ENCODE results near the gene SIGLEC12.

Gene SIGLEC12

DNA sequence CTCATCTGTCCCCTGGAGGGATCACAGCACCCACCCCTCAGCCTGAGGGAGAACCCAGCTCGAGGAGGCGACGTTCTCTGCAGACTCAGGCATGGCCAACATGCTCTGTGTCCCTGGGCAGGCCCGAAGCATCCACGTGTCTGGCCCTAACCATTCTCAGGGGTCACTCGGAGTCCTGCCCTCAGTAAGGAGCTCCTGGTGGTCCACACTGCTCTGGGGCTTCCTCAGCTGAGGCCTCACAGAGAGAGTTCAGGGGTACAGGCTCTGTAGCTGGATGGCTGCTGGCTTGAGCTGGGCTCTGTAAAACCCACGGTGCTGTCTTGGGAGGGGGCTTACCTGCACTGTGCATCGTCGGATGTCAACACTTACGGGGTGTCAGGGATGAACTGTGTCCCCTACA lies 38.9 kb downstream of the SIGLEC12 start:
- H3K4me1 ChIP-seq (ENCODE audit: insufficient read depth, low read length, severe bottlenecking) = peaks cover 4% of the 10 kb centered on the region
- H3F3A ChIP-seq (ENCODE audit: insufficient read depth, low read length) = no peaks in the 10 kb centered on the region
- H3K27me3 ChIP-seq (ENCODE audit: insufficient read depth, low read length) = no peaks in the 10 kb centered on the region

DNA sequence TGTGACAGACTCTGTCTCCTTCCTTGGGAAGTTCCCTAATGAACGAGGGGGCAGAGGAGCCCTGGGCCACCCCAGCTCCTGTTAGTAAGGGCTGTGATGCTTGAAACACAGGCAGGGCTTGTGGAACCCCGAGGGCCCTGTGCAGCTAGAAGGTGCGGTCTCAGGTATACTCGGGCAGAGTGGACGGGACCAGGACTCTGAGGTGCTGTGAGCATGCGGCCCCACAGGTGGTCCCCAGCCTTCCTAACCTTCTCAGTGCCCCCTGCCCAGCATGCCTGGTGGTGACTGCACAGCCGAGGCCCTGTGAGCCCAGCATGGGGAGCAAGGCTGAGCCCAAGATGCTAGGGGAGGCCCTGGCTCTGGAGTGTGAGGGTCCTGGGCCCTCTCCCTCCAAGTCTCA lies 39.3 kb downstream of the SIGLEC12 start:
- no peaks in the 10 kb centered on the region for H3K27me3 ChIP-seq (ENCODE audit: insufficient read depth, low read length)
- H3F3A ChIP-seq (ENCODE audit: insufficient read depth, low read length) = no peaks in the 10 kb centered on the region
- no peaks in the 10 kb centered on the region for H4K20me1 ChIP-seq (ENCODE audit: insufficient read depth, low read length)
- H3K9me3 ChIP-seq (ENCODE audit: low read length) = no peaks in the 10 kb centered on the region
- no peaks in the 10 kb centered on the region for H3K9me2 ChIP-seq (ENCODE audit: low read depth, low read length)
- no peak overlapping the region for H2AFZ ChIP-seq (ENCODE audit: low read length)
- no peak overlapping the region for H3K27ac ChIP-seq (ENCODE audit: low read depth, low read length, poor library complexity, severe bottlenecking)
- no peaks in the 10 kb centered on the region for H3K36me3 ChIP-seq (ENCODE audit: insufficient read depth, low read length)
- no peak for TF ChIP-seq EZH2 (IDR thresholded peaks at IDR 0.05; ENCODE audit: borderline replicate concordance, low read length)
- TF ChIP-seq, protein P1, sequence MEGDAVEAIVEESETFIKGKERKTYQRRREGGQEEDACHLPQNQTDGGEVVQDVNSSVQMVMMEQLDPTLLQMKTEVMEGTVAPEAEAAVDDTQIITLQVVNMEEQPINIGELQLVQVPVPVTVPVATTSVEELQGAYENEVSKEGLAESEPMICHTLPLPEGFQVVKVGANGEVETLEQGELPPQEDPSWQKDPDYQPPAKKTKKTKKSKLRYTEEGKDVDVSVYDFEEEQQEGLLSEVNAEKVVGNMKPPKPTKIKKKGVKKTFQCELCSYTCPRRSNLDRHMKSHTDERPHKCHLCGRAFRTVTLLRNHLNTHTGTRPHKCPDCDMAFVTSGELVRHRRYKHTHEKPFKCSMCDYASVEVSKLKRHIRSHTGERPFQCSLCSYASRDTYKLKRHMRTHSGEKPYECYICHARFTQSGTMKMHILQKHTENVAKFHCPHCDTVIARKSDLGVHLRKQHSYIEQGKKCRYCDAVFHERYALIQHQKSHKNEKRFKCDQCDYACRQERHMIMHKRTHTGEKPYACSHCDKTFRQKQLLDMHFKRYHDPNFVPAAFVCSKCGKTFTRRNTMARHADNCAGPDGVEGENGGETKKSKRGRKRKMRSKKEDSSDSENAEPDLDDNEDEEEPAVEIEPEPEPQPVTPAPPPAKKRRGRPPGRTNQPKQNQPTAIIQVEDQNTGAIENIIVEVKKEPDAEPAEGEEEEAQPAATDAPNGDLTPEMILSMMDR (IDR thresholded peaks at IDR 0.05; ENCODE audit: low read length) = no peak
- peaks cover 4% of the 10 kb centered on the region for H3K4me1 ChIP-seq (ENCODE audit: insufficient read depth, low read length, severe bottlenecking)
- no peak overlapping the region for H3K4me2 ChIP-seq (ENCODE audit: low read length)
- H3K79me2 ChIP-seq (ENCODE audit: insufficient read depth, low read length) = no peaks in the 10 kb centered on the region
- no peak overlapping the region for H3K4me3 ChIP-seq (ENCODE audit: low read depth, low read length, poor library complexity, severe bottlenecking)
- H3K9ac ChIP-seq (ENCODE audit: low read length) = no peak overlapping the region

More for the DNA sequence above, 38.9 kb downstream of the SIGLEC12 start:
- Histone ChIP-seq H3K9me3 (ENCODE audit: low read length) (no peaks in the 10 kb centered on the region), H3K9ac (ENCODE audit: low read length) (no peak overlapping the region), H3K27ac (ENCODE audit: low read depth, low read length, poor library complexity, severe bottlenecking) (no peak overlapping the region), H3K4me2 (ENCODE audit: low read length) (no peak overlapping the region), H3K36me3 (ENCODE audit: insufficient read depth, low read length) (no peaks in the 10 kb centered on the region), H3K79me2 (ENCODE audit: insufficient read depth, low read length) (no peaks in the 10 kb centered on the region), H2AFZ (ENCODE audit: low read length) (no peak overlapping the region), H3K9me2 (ENCODE audit: low read depth, low read length) (no peaks in the 10 kb centered on the region), H3K4me3 (ENCODE audit: low read depth, low read length, poor library complexity, severe bottlenecking) (no peak overlapping the region), H4K20me1 (ENCODE audit: insufficient read depth, low read length) (no peaks in the 10 kb centered on the region)
- TF ChIP-seq, protein P1 (IDR thresholded peaks at IDR 0.05; ENCODE audit: low read length) = no peak
- no peak for TF ChIP-seq EZH2 (IDR thresholded peaks at IDR 0.05; ENCODE audit: borderline replicate concordance, low read length)

DNA sequence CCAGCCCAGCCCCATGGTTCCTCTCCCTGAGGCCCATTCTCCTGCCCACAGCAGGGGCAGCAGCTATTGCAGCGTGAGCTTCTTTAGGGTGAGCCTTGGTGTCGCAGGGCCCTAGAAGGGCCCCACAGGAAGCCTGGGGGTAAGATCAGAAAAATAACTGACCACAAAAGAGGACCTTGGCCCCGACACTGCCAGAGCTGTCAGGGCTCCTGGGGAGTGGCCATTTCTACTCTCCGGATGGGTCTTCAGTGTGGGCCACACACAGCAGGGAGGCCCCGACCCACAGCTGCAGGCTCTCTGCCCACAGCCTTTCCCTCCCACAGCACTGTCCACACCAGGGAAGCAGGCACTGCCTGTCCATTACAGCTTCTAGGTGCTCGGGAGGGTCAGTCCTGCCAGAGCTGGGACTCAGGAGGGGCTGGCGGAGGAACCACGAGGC lies 39.9 kb downstream of the SIGLEC12 start:
- no peak for TF ChIP-seq EZH2 (IDR thresholded peaks at IDR 0.05; ENCODE audit: borderline replicate concordance, low read length)
- TF ChIP-seq, protein P1 (IDR thresholded peaks at IDR 0.05; ENCODE audit: low read length) = no peak
- no peak overlapping the region for H3K27ac ChIP-seq (ENCODE audit: low read depth, low read length, poor library complexity, severe bottlenecking)
- no peak overlapping the region for H3K9ac ChIP-seq (ENCODE audit: low read length)
- no peak overlapping the region for H3K4me2 ChIP-seq (ENCODE audit: low read length)
- H2AFZ ChIP-seq (ENCODE audit: low read length) = no peak overlapping the region
- H4K20me1 ChIP-seq (ENCODE audit: insufficient read depth, low read length) = no peaks in the 10 kb centered on the region
- H3K9me3 ChIP-seq (ENCODE audit: low read length) = no peaks in the 10 kb centered on the region
- no peaks in the 10 kb centered on the region for H3F3A ChIP-seq (ENCODE audit: insufficient read depth, low read length)
- H3K27me3 ChIP-seq (ENCODE audit: insufficient read depth, low read length) = no peaks in the 10 kb centered on the region
- H3K9me2 ChIP-seq (ENCODE audit: low read depth, low read length) = no peaks in the 10 kb centered on the region
- H3K4me3 ChIP-seq (ENCODE audit: low read depth, low read length, poor library complexity, severe bottlenecking) = no peak overlapping the region
- no peaks in the 10 kb centered on the region for H3K79me2 ChIP-seq (ENCODE audit: insufficient read depth, low read length)
- peaks cover 4% of the 10 kb centered on the region for H3K4me1 ChIP-seq (ENCODE audit: insufficient read depth, low read length, severe bottlenecking)
- H3K36me3 ChIP-seq (ENCODE audit: insufficient read depth, low read length) = no peaks in the 10 kb centered on the region
